Measurements from ENCODE around the gene ZNF30. TPM values are rescaled to one million over a fixed set of nuclear protein-coding genes. Genes with fewer than 3 reads are reported as not detected.
A peak's percentile ranks its signal among the peaks of the same experiment; 100 is the strongest.
"Not testable (repeated sequence)": the region's sequence is repeated elsewhere in the genome, so short reads cannot be mapped to it uniquely, and the experiment has no call there.

Gene ZNF30
- total RNA-seq, 1 donor from 2014 or later, result 4.0 TPM

- H3K27ac Mint-ChIP-seq, result peak overlapping the region; percentile 26
- intact Hi-C loops (cut with micrococcal nuclease), result no loop called here
- no peak for DNase-seq
- POLR2A ChIA-PET, result interaction anchor here (0.8 to 2.6 kb wide), 2 partner anchors 10 to 357 kb away, joined by 3 to 25 read pairs; partner anchors contain the start of genes FFAR1 and GRAMD1A
- CTCF ChIA-PET, result no interaction called here
- H3K4me3 Mint-ChIP-seq, result no peak overlapping the region
- peaks cover 7% of the 10 kb centered on the region for H3K4me1 Mint-ChIP-seq
- TF ChIP-seq CTCF (IDR thresholded peaks at IDR 0.05), result no peak
- no peaks in the 10 kb centered on the region for H3K36me3 Mint-ChIP-seq (ENCODE audit: low read depth)
- no peaks in the 10 kb centered on the region for H3K27me3 Mint-ChIP-seq
- H3K9me3 Mint-ChIP-seq, result no peaks in the 10 kb centered on the region
- peak; percentile 10 for ATAC-seq (ENCODE audit: low read depth)
Measured at GRCh38 chr19:34990578-34991192, 64.0 kb downstream of the ZNF30 start.

- intact Hi-C loops (cut with micrococcal nuclease), result no loop called here
- ATAC-seq (ENCODE audit: low read depth), result no peak
- peak overlapping the region; percentile 46 for H3K27ac Mint-ChIP-seq
Measured at GRCh38 chr19:34991542-34992333, 65.0 kb downstream of the ZNF30 start.

GRCh38 chr19:34992582-34992981 is 65.9 kb downstream of the ZNF30 start:
- H3K36me3 Mint-ChIP-seq (ENCODE audit: low read depth); H3K9me3 Mint-ChIP-seq; H3K27ac Mint-ChIP-seq; H3K27me3 Mint-ChIP-seq; POLR2A ChIA-PET; intact Hi-C loops (cut with micrococcal nuclease); DNase-seq; H3K4me3 Mint-ChIP-seq; CTCF ChIA-PET; ATAC-seq (ENCODE audit: low read depth): not testable (repeated sequence)
- peaks cover 15% of the 10 kb centered on the region for H3K4me1 Mint-ChIP-seq

More at GRCh38 chr19:34991542-34992333, 65.0 kb downstream of the ZNF30 start:
- H3K9me3 Mint-ChIP-seq, result no peaks in the 10 kb centered on the region
- peaks cover 7% of the 10 kb centered on the region for H3K4me1 Mint-ChIP-seq
- no peak for DNase-seq
- TF ChIP-seq CTCF (IDR thresholded peaks at IDR 0.05), result no peak
- no peaks in the 10 kb centered on the region for H3K36me3 Mint-ChIP-seq (ENCODE audit: low read depth)
- CTCF ChIA-PET, result no interaction called here
- POLR2A ChIA-PET, result no interaction called here
- H3K4me3 Mint-ChIP-seq, result no peak overlapping the region
- H3K27me3 Mint-ChIP-seq, result no peaks in the 10 kb centered on the region

GRCh38 chr19:34994286-34994642 is 67.6 kb downstream of the ZNF30 start:
- intact Hi-C loops (cut with micrococcal nuclease), result no loop called here
- Mint-ChIP-seq H3K9me3 (no peaks in the 10 kb centered on the region), H3K4me3 (no peak overlapping the region), H3K27ac (no peak overlapping the region), H3K4me1 (peaks cover 28% of the 10 kb centered on the region), H3K36me3 (ENCODE audit: low read depth) (no peaks in the 10 kb centered on the region), H3K27me3 (no peaks in the 10 kb centered on the region)
- no peak for DNase-seq
- POLR2A ChIA-PET, result no interaction called here
- CTCF ChIA-PET, result no interaction called here
- TF ChIP-seq CTCF (IDR thresholded peaks at IDR 0.05), result no peak
- ATAC-seq (ENCODE audit: low read depth), result no peak

Other genes starting within 250 kb of the ZNF30 start
- gene SCGB2B2, start 249.7 kb upstream of the ZNF30 start, total RNA-seq, result 0.78 and 1.4 TPM in 2 replicates
- 33.7 and 38.1 TPM in 2 replicates for gene ZNF302, start 249.2 kb upstream of the ZNF30 start, total RNA-seq
- gene ZNF181, start 192.7 kb upstream of the ZNF30 start, total RNA-seq, result 8.2 and 8.7 TPM in 2 replicates
- gene ZNF599, start 153.7 kb upstream of the ZNF30 start, total RNA-seq, result 3.1 and 3.6 TPM in 2 replicates
- 4.8 and 4.9 TPM in 2 replicates for gene ZNF792, start 37.3 kb downstream of the ZNF30 start, total RNA-seq
- 52.9 and 54.4 TPM in 2 replicates for gene GRAMD1A, start 73.4 kb downstream of the ZNF30 start, total RNA-seq
- gene SCN1B, start 103.6 kb downstream of the ZNF30 start, total RNA-seq, result 0.34 and 0.47 TPM in 2 replicates
- not detected in 2 replicates for gene HPN, start 114.8 kb downstream of the ZNF30 start, total RNA-seq
- not detected in 2 replicates for gene FXYD3, start 188.9 kb downstream of the ZNF30 start, total RNA-seq
- not detected in 2 replicates for gene LGI4, start 208.2 kb downstream of the ZNF30 start, total RNA-seq
- 1.1 TPM in 2 replicates for gene FXYD1, start 211.9 kb downstream of the ZNF30 start, total RNA-seq
- gene FXYD7, start 216.4 kb downstream of the ZNF30 start, total RNA-seq, result 2.2 and 3.0 TPM in 2 replicates
- 103 and 125 TPM in 2 replicates for gene FXYD5, start 227.8 kb downstream of the ZNF30 start, total RNA-seq